HepG2 (cell line): ENCODE results near the gene TNNI3K.

Experiments
- POLR2AphosphoS5 ChIP-seq: IDR thresholded peaks from 2 replicates; pipeline ENCODE4 v1.6.1; 2012; ENCODE audit warnings: low read depth, low read length
- TCF7L2 ChIP-seq: IDR thresholded peaks from 2 replicates; pipeline ENCODE4 v1.6.1; 2011; ENCODE audit warnings: mild to moderate bottlenecking, low read depth, low read length, moderate library complexity
- ZBTB3 ChIP-seq: sonication (generic); formaldehyde crosslinking; IDR thresholded peaks from 2 replicates; pipeline ENCODE4 v1.4.0; 2020; ENCODE audit warnings: low read depth, mild to moderate bottlenecking, moderate library complexity, missing genetic modification reagents, borderline replicate concordance
- ZNF230 ChIP-seq: sonication (generic); formaldehyde crosslinking; IDR thresholded peaks from 2 replicates; pipeline ENCODE4 v1.4.0; 2020; ENCODE audit warnings: mild to moderate bottlenecking, missing genetic modification reagents
- TF ChIP-seq, protein P1 (sequence below): sonication (generic); formaldehyde crosslinking; IDR thresholded peaks from 2 replicates; pipeline ENCODE4 v1.5.0; 2020; ENCODE audit warnings: mild to moderate bottlenecking, missing genetic modification reagents

DNA sequence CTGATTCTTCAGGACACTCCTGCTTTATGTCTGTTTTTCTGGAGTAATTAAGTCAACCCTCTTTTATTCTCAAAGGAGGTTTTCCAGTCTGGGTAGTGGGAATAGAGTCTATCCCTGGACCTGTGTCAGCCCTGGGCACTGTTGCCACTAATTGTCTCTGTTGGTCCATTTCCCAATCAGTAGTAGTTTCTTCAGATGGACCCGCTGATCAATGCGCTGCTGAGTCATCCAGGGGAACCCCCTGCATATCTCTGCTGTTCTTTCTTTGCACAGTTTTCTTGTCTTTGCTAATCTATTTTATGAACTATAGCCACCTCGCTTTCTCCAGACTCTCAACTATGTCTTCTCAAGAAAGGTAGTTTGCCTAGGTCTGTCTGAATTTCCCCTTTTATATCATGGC lies 82.5 kb downstream of the TNNI3K start:
- TF ChIP-seq ZNF230 (CRISPR knock-in tag) = no peak
- no peak for TF ChIP-seq TCF7L2
- no peak for TF ChIP-seq ZBTB3 (CRISPR knock-in tag)
- TF ChIP-seq POLR2AphosphoS5 = no peak
- TF ChIP-seq, protein P1, sequence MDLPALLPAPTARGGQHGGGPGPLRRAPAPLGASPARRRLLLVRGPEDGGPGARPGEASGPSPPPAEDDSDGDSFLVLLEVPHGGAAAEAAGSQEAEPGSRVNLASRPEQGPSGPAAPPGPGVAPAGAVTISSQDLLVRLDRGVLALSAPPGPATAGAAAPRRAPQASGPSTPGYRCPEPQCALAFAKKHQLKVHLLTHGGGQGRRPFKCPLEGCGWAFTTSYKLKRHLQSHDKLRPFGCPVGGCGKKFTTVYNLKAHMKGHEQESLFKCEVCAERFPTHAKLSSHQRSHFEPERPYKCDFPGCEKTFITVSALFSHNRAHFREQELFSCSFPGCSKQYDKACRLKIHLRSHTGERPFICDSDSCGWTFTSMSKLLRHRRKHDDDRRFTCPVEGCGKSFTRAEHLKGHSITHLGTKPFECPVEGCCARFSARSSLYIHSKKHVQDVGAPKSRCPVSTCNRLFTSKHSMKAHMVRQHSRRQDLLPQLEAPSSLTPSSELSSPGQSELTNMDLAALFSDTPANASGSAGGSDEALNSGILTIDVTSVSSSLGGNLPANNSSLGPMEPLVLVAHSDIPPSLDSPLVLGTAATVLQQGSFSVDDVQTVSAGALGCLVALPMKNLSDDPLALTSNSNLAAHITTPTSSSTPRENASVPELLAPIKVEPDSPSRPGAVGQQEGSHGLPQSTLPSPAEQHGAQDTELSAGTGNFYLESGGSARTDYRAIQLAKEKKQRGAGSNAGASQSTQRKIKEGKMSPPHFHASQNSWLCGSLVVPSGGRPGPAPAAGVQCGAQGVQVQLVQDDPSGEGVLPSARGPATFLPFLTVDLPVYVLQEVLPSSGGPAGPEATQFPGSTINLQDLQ = no peak
